Activated CD8-positive, alpha-beta memory T cell treated with anti-CD3 and anti-CD28 coated beads, Interleukin-2, amount 10 ng/mL, durations not matched to agents 7 days and 5 days (primary cell): Measurements from ENCODE around the gene CCDC141. TPM values are rescaled to one million over a fixed set of nuclear protein-coding genes. Genes with fewer than 3 reads are reported as not detected.
"Not testable (repeated sequence)": the region's sequence is repeated elsewhere in the genome, so short reads cannot be mapped to it uniquely, and the experiment has no call there.

ENCODE experiments used
- ATAC-seq: fragments of 150-1000 bp; cut with Tn5 transposase; one replicate; pipeline ENCODE4 v1.10.0; 2021; ENCODE audit warnings: moderate library complexity
- CTCF ChIA-PET: fragments of 350-600 bp; sonication (Branson Sonifier 250); formaldehyde crosslinking; loops from one replicate; lab custom pipeline; 2021; ENCODE audit warnings: antibody characterized with exemption; lab: Charles Lee
- DNase-seq: peaks from one replicate; pipeline ENCODE4 v3.0.0-alpha.2; 2020
- H3K27ac Mint-ChIP-seq: one replicate; pipeline ENCODE4 v1.8.0; 2021; ENCODE audit warnings: mild to moderate bottlenecking, mixed read lengths
- H3K27me3 Mint-ChIP-seq: one replicate; pipeline ENCODE4 v1.8.0; 2021; ENCODE audit warnings: mixed read lengths
- H3K36me3 Mint-ChIP-seq: one replicate; pipeline ENCODE4 v1.8.0; 2021; ENCODE audit warnings: mild to moderate bottlenecking, mixed read lengths
- H3K4me1 Mint-ChIP-seq: one replicate; pipeline ENCODE4 v1.8.0; 2021; ENCODE audit warnings: mixed read lengths
- H3K4me3 Mint-ChIP-seq: one replicate; pipeline ENCODE4 v1.8.0; 2021; ENCODE audit warnings: mild to moderate bottlenecking, moderate library complexity, mixed read lengths
- H3K9me3 Mint-ChIP-seq: one replicate; pipeline ENCODE4 v1.8.0; 2022; ENCODE audit warnings: low read depth, mixed read lengths
- total RNA-seq, 2 experiments: library from RNA; stranded (reverse); gene quantifications; one replicate each; pipeline ENCODE4 v1.2.3, GENCODE V29; 2021

CCDC141 gene, protein sequence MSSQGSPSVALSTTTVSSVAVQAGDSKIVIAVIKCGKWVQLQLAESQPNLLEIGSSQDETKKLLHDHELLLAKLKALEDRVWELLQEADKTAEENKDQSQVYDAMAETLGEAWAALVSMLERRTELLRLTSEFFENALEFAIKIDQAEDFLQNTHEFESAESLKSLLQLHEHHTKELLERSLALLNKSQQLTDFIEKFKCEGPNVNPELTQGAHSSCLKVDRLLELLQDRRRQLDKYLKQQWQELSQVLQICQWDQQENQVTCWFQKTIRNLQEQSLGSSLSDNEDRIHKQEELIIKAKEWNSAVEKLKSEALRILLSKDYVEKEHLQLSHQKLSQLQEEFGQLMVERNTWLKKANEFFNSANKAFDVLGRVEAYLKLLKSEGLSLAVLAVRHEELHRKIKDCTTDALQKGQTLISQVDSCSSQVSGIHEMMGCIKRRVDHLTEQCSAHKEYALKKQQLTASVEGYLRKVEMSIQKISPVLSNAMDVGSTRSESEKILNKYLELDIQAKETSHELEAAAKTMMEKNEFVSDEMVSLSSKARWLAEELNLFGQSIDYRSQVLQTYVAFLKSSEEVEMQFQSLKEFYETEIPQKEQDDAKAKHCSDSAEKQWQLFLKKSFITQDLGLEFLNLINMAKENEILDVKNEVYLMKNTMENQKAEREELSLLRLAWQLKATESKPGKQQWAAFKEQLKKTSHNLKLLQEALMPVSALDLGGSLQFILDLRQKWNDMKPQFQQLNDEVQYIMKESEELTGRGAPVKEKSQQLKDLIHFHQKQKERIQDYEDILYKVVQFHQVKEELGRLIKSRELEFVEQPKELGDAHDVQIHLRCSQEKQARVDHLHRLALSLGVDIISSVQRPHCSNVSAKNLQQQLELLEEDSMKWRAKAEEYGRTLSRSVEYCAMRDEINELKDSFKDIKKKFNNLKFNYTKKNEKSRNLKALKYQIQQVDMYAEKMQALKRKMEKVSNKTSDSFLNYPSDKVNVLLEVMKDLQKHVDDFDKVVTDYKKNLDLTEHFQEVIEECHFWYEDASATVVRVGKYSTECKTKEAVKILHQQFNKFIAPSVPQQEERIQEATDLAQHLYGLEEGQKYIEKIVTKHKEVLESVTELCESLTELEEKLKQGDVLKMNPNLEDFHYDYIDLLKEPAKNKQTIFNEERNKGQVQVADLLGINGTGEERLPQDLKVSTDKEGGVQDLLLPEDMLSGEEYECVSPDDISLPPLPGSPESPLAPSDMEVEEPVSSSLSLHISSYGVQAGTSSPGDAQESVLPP (N-terminal part only)
- total RNA-seq, result 10 to 100 TPM in 1 of 2 experiments, 1 to 10 TPM in 1; 8.8 to 12.5 TPM

DNA sequence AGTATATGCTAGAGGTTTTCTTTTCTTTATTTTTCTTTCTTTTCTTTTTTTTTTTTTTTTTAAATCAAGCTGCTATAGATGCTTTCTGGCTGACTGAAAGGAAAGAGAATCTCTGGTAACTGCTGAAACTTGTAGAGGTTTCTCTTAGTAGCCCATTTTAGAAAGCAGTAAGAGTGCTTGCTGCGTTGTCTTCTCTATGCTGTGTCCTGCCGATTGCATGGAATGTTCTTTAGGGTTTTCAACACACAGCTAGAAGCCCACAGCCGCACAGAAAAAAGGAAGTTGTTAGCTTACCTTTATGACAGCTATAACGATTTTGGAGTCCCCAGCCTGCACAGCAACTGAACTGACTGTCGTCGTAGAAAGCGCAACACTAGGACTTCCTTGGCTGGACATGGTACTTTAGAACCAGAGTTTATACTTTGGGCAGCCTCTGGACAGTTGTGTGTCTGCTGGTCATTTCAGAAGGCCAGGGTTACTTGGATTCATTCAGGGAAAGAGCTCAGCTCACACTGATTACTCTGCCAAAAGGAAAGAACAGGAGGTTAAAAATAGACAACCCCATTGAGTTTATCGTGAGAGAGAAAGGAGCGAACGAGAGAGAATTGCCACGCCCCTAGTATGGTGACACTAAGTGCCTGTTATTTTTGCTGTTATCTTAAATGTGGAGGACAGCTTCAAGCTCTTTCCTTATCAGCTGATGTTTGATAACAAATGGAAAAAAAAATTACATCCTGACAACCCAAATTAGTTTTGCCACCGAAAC is at the start of gene CCDC141:
Gene CCDC141 (minus strand): TSS at position 592 of the 766 bp plus-strand sequence. CDS start 196 bp downstream, at position 396.
- peaks cover 8% of the 10 kb centered on the region for H3K36me3 Mint-ChIP-seq
- peaks cover 32% of the 10 kb centered on the region for H3K4me1 Mint-ChIP-seq
- H3K4me3 Mint-ChIP-seq, result peak within 1 kb of the TSS; percentile 76
- no peaks in the 10 kb centered on the region for H3K27me3 Mint-ChIP-seq
- peak within 1 kb of the TSS; percentile 79 for H3K27ac Mint-ChIP-seq
- ATAC-seq, result peak; percentile 77
- DNase-seq, result peak; percentile 49
- CTCF ChIA-PET, result interaction anchor here (0.7 to 1.3 kb wide), 3 partner anchors 18 to 254 kb away, joined by 3 read pairs; no protein-coding TSS in a partner anchor
- H3K9me3 Mint-ChIP-seq, result peaks cover 2% of the 10 kb centered on the region

DNA sequence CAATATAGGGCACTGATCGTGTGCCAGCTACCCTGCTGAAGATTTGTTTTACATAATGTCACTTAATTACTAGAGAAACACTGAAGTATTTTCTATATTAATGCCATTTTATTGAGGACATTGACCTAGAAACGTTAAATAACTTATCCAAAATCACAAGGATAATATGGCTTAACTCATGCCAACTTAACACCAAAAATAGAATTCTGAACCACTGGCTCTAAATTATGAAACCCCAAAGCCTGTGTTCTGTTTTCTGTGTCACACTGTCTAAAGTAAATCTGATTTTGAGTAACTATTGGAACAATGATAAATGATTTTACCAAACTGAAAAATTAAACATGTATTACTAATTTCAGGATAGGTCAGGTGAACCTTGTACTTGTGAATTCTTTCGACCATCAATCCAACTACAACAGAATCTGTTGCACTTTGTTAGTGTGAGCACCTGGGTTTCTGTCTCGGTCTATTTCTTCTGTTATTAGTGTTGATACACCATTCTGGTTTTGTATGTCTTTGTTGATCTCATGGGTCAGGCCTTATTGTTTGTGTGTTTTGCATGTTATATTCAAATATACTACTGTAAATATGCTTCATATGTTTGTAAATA is 48.2 kb upstream of the CCDC141 start:
- H3K27ac Mint-ChIP-seq, result no peak overlapping the region
- H3K27me3 Mint-ChIP-seq, result no peaks in the 10 kb centered on the region
- H3K4me1 Mint-ChIP-seq, result peaks cover 12% of the 10 kb centered on the region
- peaks cover 5% of the 10 kb centered on the region for H3K9me3 Mint-ChIP-seq
- CTCF ChIA-PET, result no interaction called here
- no peak for DNase-seq
- no peaks in the 10 kb centered on the region for H3K36me3 Mint-ChIP-seq
- no peak for ATAC-seq
- no peak overlapping the region for H3K4me3 Mint-ChIP-seq

DNA sequence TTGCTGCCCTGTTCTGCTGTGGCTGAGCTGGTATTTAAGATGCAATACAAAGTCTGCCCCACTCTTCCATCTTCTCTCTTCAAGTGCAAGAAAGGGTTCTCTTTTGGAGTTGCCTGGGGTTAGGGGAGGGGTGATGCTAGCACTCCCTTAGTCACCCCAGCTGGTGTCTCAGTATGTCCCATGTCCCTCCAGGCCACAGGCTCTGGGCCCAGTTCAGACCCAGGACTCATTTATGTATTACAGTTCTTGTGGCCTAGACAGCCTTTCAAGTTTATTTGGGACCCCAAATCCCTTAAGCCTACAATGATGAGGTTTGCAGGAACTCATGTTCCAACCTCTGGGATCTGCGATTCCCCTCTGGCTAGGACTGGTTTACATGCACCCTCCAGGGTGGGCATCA is 47.2 kb upstream of the CCDC141 start:
- Mint-ChIP-seq H3K27ac (no peak overlapping the region), H3K36me3 (no peaks in the 10 kb centered on the region), H3K27me3 (no peaks in the 10 kb centered on the region), H3K9me3 (peaks cover 5% of the 10 kb centered on the region), H3K4me1 (peaks cover 12% of the 10 kb centered on the region), H3K4me3 (no peak overlapping the region)
- no peak for ATAC-seq
- no peak for DNase-seq
- CTCF ChIA-PET, result no interaction called here

DNA sequence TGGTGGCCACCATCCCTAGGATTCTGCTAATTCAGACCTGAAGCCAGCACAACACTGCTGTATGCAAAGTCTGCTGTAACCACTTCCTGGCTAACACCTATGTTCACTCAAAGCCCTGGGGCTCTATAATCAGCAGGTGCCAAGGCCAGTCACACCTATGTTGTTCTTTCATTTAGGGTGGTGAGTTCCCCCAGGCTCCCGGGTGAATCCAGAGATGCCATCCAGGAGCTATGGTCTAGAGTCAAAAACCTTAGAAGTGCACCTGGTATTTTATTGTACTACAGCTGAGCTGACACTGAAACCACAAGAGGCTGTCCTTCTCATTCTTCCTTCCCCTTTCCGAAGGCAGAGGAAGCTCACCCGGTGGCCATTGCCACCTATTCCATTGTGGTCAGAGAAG is 46.2 kb upstream of the CCDC141 start:
- Mint-ChIP-seq H3K36me3 (no peaks in the 10 kb centered on the region), H3K4me3 (no peak overlapping the region), H3K9me3 (peaks cover 5% of the 10 kb centered on the region), H3K4me1 (peaks cover 12% of the 10 kb centered on the region), H3K27ac (no peak overlapping the region), H3K27me3 (no peaks in the 10 kb centered on the region)
- DNase-seq (peak; percentile 47), ATAC-seq (peak; percentile 68)
- CTCF ChIA-PET, result no interaction called here

DNA sequence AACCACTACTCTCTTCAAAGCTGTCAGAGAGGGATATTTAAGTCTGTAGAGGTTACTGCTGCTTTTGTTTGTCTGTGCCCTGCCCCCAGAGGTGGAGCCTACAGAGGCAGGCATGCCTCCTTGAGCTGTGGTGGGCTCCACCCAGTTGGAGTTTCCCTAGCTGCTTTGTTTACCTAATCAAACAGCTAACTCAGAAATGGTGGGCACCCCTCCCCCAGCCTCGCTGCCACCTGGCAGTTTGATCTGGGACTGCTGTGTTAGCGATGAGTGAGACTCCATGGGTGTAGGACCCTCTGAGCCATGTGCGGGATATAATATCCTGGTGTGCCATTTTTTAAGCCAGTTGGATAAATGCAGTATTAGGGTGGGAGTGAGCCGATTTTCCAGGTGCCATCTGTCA is 43.0 kb upstream of the CCDC141 start:
- H3K4me3 Mint-ChIP-seq, H3K27me3 Mint-ChIP-seq, ATAC-seq, H3K36me3 Mint-ChIP-seq, H3K27ac Mint-ChIP-seq, DNase-seq, CTCF ChIA-PET, H3K9me3 Mint-ChIP-seq: not testable (repeated sequence)
- H3K4me1 Mint-ChIP-seq, result peaks cover 12% of the 10 kb centered on the region

DNA sequence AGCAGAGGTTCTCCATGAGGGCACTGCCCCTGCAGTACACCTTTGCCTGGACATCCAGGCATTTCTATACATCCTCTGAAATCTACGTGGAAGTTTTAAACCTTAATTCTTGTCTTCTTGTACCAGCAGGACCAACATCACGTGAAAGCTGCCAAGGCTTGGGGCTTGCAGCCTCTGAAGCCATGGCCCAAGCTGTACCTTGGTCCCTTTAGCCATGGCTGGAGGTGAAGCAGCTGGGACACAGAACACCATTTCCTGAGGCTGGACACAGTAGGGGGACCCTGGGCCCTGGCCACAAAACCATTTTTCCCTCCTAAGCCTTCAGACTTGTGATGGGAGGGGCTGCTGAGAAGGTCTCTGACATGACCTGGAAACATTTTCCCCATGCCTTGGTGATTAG is 32.8 kb upstream of the CCDC141 start:
- Mint-ChIP-seq H3K9me3 (peaks cover 14% of the 10 kb centered on the region), H3K27ac (no peak overlapping the region), H3K4me3 (no peak overlapping the region), H3K36me3 (no peaks in the 10 kb centered on the region), H3K4me1 (no peaks in the 10 kb centered on the region), H3K27me3 (no peaks in the 10 kb centered on the region)
- CTCF ChIA-PET, result no interaction called here
- ATAC-seq (no peak), DNase-seq (no peak)

DNA sequence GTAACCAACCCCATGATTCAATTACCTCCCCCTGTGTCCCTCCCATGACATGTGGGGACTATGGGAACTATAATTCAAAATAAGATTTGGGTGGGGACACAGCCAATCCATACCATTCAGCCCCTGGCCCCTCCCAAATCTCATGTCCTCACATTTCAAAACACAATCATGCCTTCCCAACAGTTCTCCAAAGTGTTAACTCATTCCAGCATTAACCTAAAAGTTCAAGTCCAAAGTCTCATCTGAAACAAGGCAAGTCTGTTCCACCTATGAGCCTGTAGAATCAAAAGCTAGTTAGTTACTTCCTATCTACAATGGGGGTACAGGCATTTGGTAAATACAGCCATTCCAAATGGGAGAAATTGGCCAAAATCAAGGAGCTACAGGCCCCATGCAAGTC is 32.0 kb upstream of the CCDC141 start:
- Mint-ChIP-seq H3K4me3 (no peak overlapping the region), H3K4me1 (no peaks in the 10 kb centered on the region), H3K36me3 (peaks cover 4% of the 10 kb centered on the region), H3K27ac (no peak overlapping the region), H3K27me3 (no peaks in the 10 kb centered on the region), H3K9me3 (peaks cover 19% of the 10 kb centered on the region)
- CTCF ChIA-PET, result no interaction called here
- no peak for ATAC-seq
- no peak for DNase-seq

DNA sequence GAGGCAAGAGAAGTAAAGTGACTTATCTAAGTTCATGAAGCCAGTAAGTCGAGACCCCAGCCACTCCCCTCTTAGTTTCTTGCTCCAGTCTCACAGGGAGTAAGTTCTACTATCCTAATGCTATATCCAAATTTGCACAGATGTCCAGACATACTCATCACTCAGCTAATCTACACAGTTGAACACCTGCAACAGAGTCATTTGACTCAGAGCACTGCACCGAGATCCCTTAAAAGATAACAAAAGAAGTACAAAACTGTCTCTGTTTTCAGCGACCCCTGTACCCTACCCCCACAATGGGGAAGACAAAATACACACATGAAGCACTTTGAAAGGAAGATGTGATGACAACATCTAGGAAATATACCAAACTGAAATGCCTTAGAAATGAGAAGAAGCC is 22.6 kb upstream of the CCDC141 start:
- peaks cover 4% of the 10 kb centered on the region for H3K36me3 Mint-ChIP-seq
- CTCF ChIA-PET, result no interaction called here
- DNase-seq, result no peak
- peaks cover 11% of the 10 kb centered on the region for H3K9me3 Mint-ChIP-seq
- no peaks in the 10 kb centered on the region for H3K27me3 Mint-ChIP-seq
- H3K27ac Mint-ChIP-seq, result no peak overlapping the region
- H3K4me1 Mint-ChIP-seq, result no peaks in the 10 kb centered on the region
- ATAC-seq, result no peak
- no peak overlapping the region for H3K4me3 Mint-ChIP-seq

DNA sequence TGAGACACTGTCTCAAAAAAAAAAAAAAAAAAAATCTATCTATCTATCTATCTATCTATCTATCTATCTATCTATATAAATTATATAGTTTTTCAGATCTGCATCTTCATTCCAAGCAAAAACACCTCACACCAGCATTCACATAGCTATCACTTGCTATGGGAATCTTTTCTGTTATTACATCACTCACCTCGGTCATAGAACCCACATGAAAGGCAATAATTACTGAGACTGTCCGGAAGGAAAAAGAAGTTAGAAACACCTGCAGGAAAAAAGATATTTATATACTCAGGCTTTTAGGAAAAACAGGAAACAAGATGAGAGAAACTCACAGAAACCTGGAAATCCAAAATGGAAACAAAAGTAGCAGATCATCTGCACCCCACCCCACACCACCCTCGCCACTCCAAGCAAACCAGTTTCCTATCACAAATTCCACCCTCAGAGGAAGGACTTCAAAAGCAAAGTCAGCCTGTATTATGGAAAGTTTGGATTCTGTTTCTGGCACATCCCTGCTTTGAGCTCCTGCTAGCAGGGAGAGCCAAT is 21.9 kb upstream of the CCDC141 start:
- Mint-ChIP-seq H3K4me3 (no peak overlapping the region), H3K9me3 (peaks cover 8% of the 10 kb centered on the region), H3K36me3 (no peaks in the 10 kb centered on the region), H3K4me1 (no peaks in the 10 kb centered on the region), H3K27me3 (no peaks in the 10 kb centered on the region), H3K27ac (no peak overlapping the region)
- DNase-seq (no peak), ATAC-seq (no peak)
- CTCF ChIA-PET, result no interaction called here

DNA sequence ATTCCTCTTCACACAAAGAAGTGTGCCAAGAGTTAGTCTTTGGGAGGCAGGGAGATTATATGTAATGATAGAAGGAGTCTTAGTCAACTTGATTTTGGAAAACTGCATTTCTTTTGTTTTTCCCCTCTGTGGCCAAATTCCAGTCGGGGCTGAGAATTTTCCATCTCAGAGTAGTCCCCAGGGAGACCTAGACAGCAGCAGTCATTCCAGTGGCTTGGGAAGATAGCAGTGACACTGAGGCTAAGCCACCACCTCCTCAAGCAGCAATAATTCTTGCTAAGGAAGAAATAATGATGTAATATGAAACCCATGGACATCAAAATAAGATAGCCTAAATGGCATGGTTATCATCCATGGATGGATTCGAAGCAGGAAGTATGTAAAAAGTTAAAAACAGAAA is 21.0 kb upstream of the CCDC141 start:
- no peak overlapping the region for H3K4me3 Mint-ChIP-seq
- ATAC-seq, result no peak
- H3K27ac Mint-ChIP-seq, result no peak overlapping the region
- no peaks in the 10 kb centered on the region for H3K36me3 Mint-ChIP-seq
- no peaks in the 10 kb centered on the region for H3K4me1 Mint-ChIP-seq
- peaks cover 8% of the 10 kb centered on the region for H3K9me3 Mint-ChIP-seq
- CTCF ChIA-PET, result no interaction called here
- no peak for DNase-seq
- no peaks in the 10 kb centered on the region for H3K27me3 Mint-ChIP-seq

DNA sequence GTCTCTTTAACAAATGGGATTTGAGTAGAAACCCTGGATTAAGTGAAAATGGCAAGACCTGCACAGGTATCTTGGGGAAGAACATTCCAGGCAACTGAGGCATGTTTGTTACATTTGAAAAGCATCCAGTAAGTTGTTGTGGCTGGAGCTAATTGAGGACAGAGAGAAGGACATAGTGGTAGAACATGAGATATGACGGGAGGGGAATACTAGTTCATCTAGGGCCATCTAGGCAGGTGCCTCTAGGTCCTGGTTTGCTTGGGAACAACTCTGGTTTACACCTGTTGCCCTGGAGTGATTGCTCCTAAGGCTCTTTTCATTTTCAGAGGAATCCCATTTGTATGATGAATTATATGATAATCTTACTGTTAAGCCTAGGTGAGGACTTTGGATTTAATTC is 19.7 kb upstream of the CCDC141 start:
- Mint-ChIP-seq H3K4me3 (no peak overlapping the region), H3K9me3 (peaks cover 8% of the 10 kb centered on the region), H3K27ac (no peak overlapping the region), H3K36me3 (no peaks in the 10 kb centered on the region), H3K27me3 (no peaks in the 10 kb centered on the region), H3K4me1 (no peaks in the 10 kb centered on the region)
- no peak for DNase-seq
- CTCF ChIA-PET, result interaction anchor here (1.0 kb wide), 1 partner anchor 11 kb away, joined by 3 read pairs; no protein-coding TSS in a partner anchor
- ATAC-seq, result no peak
